Measurements from ENCODE around the gene CPAMD8. TPM values are rescaled to one million over a fixed set of nuclear protein-coding genes. Genes with fewer than 3 reads are reported as not detected.

Gene CPAMD8
- total RNA-seq, 2 donors from 2014 or later: 134 to 216 TPM

- Histone ChIP-seq H3K27ac (no peak within 1 kb of the TSS), H3K27me3 (replicated peaks; ENCODE audit: insufficient read depth) (no peaks in the 10 kb centered on the region), H3K4me1 (replicated peaks) (peaks cover 6% of the 10 kb centered on the region), H3K9me3 (no peaks in the 10 kb centered on the region), H3K36me3 (no peaks in the 10 kb centered on the region), H3K4me3 (peak within 1 kb of the TSS in 1 of 2 donors; percentile 4)
- intact Hi-C loops (cut with DNase I): no loop called here
- TF ChIP-seq POLR2A (IDR thresholded peaks at IDR 0.05) (no peak), POLR2AphosphoS5 (IDR thresholded peaks at IDR 0.05) (peak; percentile 4), CTCF (IDR thresholded peaks at IDR 0.05) (no peak)
- 25% methylated on average over 26 of the region's 31 CpGs for WGBS
- DNase-seq (ENCODE audit: low spot score): no peak
Observed at GRCh38 chr19:16888629-16889365, 137.8 kb downstream of the CPAMD8 start, which contains the start of gene F2RL3. Gene F2RL3 (plus strand): TSS chr19:16888999. CDS start chr19:16889190, 191 bp downstream.

GRCh38 chr19:16887353-16888265 is 139.0 kb downstream of the CPAMD8 start:
- no peak for DNase-seq (ENCODE audit: low spot score)
- peak overlapping the region in 1 of 2 donors; percentile 13 for H3K27ac ChIP-seq
- 73% methylated on average over 17 of the region's 17 CpGs for WGBS

GRCh38 chr19:16886305-16886880 is 140.2 kb downstream of the CPAMD8 start:
- intact Hi-C loops (cut with DNase I): no loop called here
- Histone ChIP-seq H3K36me3 (no peaks in the 10 kb centered on the region), H3K27ac (no peak overlapping the region), H3K4me1 (replicated peaks) (peaks cover 6% of the 10 kb centered on the region), H3K9me3 (no peaks in the 10 kb centered on the region), H3K27me3 (replicated peaks; ENCODE audit: insufficient read depth) (no peaks in the 10 kb centered on the region), H3K4me3 (no peak overlapping the region)
- DNase-seq (ENCODE audit: low spot score): no peak
- WGBS: 56% methylated on average over 20 of the region's 20 CpGs
- TF ChIP-seq POLR2AphosphoS5 (IDR thresholded peaks at IDR 0.05) (peak; percentile 30), POLR2A (IDR thresholded peaks at IDR 0.05) (no peak), CTCF (IDR thresholded peaks at IDR 0.05) (no peak)

More at GRCh38 chr19:16887353-16888265, 139.0 kb downstream of the CPAMD8 start:
- peaks cover 6% of the 10 kb centered on the region for H3K4me1 ChIP-seq (replicated peaks)
- intact Hi-C loops (cut with DNase I): no loop called here
- TF ChIP-seq POLR2AphosphoS5 (IDR thresholded peaks at IDR 0.05) (no peak), CTCF (IDR thresholded peaks at IDR 0.05) (no peak), POLR2A (IDR thresholded peaks at IDR 0.05) (no peak)
- H3K9me3 ChIP-seq: no peaks in the 10 kb centered on the region
- H3K4me3 ChIP-seq: no peak overlapping the region
- no peaks in the 10 kb centered on the region for H3K36me3 ChIP-seq
- H3K27me3 ChIP-seq (replicated peaks; ENCODE audit: insufficient read depth): no peaks in the 10 kb centered on the region

GRCh38 chr19:16885166-16885565 is 141.4 kb downstream of the CPAMD8 start:
- WGBS: 61% methylated on average over 5 of the region's 5 CpGs
- Histone ChIP-seq H3K27me3 (replicated peaks; ENCODE audit: insufficient read depth) (no peaks in the 10 kb centered on the region), H3K27ac (no peak overlapping the region), H3K9me3 (no peaks in the 10 kb centered on the region), H3K4me1 (replicated peaks) (peaks cover 6% of the 10 kb centered on the region), H3K36me3 (no peaks in the 10 kb centered on the region), H3K4me3 (no peak overlapping the region)
- no peak for DNase-seq (ENCODE audit: low spot score)
- TF ChIP-seq POLR2A (IDR thresholded peaks at IDR 0.05): no peak
- no peak for TF ChIP-seq CTCF (IDR thresholded peaks at IDR 0.05)
- no peak for TF ChIP-seq POLR2AphosphoS5 (IDR thresholded peaks at IDR 0.05)
- intact Hi-C loops (cut with DNase I): no loop called here
